Cardiac septum (tissue), 1 donor: Measurements from ENCODE around the gene TIMELESS. TPM values are rescaled to one million over a fixed set of nuclear protein-coding genes. Genes with fewer than 3 reads are reported as not detected.
"Not testable (repeated sequence)": the region's sequence is repeated elsewhere in the genome, so short reads cannot be mapped to it uniquely, and the experiment has no call there.

Source experiments
- DNase-seq: peaks from one replicate; pipeline ENCODE4 v3.0.0-alpha.2; 2020; ENCODE audit warnings: low spot score
- intact Hi-C: fragments of 100-400 bp; cut with DNase I; formaldehyde crosslinking; loops from one replicate; pipeline ENCODE4 v1.14.0; 2022
- total RNA-seq: library from RNA; stranded (reverse); fragmentation: NEBNext Ultra II Directional; extraction: Animal tissue kit (Norgen Biotek cat#: 25700); gene quantifications from one replicate; pipeline ENCODE4 v1.2.1, GENCODE V29; 2021
- donor health status: DM: no; HTN: no; CAD: no.

Gene TIMELESS
- total RNA-seq, 1 donor from 2014 or later: 2.0 TPM

DNA sequence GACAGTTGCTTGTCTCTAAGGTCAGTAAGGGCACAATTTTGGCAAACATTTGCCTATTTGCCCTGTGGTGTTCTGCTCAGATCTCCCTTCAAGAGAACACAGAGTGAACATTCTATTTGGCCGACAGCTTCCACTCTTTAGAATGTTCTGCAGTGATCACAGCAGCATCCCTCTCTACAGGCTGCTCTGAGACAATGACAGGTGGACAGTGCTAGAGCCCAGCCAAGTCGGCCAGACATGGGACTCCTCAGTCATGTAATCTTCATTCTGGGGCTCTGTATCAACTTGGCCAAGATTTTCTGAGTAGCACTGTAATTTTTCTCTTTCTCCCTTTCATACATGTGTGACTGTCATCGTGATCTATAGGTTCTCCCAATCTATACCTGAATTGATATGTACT is 34.8 kb downstream of the TIMELESS start:
- DNase-seq: no peak
- intact Hi-C loops: no loop called here

DNA sequence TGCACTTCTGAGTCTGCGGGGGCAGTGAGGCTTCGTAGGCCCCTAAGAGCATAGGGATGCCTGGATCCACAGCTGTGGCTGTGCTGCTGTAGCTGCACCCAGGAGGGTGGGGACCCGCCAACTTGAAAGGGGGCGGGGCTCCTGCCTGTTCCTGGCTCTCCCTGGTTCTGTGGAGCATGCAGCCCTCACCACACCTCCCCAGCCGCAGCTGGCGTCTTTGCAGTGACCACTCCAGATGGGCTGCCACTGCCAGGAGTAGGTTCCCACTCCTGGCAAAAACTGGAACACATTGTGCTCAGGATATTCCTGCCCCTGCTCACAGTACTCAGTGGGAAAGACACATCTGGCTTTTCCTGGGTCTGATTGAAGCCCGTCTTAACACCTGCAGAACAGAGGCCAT is 35.8 kb downstream of the TIMELESS start:
- no peak for DNase-seq
- intact Hi-C loops: no loop called here

DNA sequence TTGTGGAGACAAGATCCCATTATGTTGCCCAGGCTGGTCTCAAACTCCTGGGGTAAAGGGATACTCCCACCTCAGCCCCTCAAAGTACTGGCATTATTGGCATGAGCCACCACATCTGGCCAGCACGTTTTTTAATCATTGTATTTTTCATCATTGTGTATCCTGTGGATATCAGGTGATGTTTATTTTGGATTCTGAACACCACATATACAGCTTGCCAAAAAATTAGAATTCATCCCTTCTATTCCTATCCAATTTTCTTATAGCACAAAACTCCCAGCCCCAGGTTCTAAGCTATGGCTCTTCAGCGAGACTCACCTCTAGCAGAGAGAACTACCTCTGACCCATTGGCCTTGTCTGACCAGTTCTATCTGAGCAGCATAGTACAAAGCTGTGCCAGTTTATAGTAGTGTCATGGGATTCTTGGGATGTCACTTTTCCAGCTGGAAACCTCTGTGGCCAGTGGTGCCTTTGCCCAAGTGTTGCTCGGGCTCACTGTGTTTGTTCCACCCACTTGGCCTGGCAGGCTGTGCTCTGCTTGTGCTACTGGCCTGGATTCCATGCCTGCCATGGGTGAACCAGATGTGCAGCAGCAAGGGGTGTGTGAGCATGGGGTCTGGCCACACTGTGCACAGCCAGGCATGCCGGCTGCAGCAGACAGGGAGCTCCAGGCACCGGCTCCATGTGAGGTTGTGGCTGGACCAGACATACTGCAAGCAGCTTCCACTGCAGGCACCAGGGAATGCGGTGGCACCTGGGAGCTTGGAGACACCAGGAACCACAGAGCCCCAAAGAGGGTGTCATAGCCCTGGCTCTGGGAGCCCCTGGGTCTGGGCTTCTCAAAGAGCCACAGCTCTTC is 37.2 kb downstream of the TIMELESS start:
- DNase-seq: no peak
- intact Hi-C loops: no loop called here

DNA sequence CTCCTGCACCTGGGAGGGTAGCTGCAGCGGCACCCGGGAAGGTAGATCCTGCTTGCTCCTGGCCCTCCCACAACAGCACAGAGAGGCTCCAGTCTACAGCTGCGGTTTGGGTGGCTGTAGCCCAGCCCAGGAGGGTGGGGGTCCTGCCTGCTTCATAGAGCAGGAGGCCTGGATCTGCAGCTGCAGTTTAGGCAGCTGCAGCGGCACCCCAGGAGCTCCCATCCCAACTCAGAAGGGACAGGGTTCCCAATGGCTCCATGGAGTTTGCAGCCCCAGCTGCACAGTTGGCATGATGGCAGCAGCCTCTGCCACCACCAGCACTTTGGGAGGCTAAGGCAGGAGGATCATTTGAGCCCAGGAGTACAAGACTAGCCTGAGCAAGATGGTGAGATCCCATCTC is 38.5 kb downstream of the TIMELESS start:
- DNase-seq: no peak
- intact Hi-C loops: no loop called here

DNA sequence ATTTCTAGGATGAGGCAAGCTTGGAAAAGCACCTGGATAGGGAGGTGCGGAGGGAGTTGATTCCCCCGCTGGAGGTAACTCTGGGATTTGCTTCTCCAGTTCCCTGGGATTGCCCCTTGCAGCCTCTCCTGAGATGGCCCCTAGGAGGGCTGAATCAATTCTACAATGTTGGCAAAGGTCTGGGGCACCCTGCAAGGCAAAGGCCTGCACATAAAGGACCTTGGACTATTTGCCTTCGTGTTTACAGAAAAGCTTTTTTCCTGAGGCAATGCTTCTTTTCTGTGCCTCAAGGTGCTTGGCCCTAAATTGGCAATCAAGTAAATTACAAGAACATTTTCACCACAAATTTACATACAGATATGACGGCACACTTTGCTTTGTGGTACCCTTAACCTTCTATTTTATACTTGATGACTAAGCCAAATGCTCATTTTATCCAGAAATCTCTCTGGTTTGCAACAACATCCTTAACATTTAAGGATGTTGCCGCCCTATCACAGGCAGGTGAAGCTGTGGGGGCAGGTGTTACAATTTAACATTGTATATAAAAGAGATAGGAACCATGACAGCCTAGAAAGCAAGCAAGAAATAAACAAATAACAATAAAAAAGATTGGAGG is 40.3 kb downstream of the TIMELESS start:
- intact Hi-C loops: no loop called here

DNA sequence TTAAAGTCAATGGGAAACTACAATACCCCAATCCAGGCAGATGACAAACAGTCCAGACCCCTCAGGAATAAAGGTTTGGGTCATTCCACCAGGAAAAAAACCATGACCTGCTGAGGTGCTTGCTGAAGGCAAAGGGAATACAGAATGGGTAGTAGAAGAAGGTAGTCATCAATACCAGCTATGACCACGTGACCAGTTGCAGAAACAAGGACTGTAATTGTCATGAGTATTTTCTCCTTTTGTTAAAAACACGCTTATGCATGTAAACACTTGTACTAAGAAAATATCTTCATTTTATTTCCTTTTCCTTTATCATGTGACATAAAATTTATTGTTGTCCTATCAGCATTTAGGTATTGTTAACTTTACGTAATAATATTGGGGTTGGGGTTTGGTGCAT is 45.0 kb downstream of the TIMELESS start:
- intact Hi-C loops, DNase-seq: not testable (repeated sequence)

More for the DNA sequence above, 40.3 kb downstream of the TIMELESS start:
- DNase-seq: no peak

DNA sequence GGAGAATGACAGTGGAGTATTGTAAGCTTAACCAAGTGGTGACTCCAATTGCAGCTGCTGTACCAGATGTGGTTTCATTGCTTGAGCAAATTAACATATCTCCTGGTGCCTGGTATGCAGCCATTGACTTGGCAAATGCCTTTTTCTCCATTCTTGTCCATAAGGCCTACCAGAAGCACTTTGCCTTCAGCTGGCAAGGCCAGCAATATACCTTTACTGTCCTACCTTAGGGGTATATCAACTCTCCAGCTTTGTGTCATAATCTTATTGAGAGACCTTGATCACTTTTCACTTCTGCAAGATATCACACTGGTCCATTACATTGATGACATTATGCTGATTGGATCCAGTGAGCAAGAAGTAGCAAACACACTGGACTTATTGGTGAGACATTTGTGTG is 47.6 kb downstream of the TIMELESS start:
- intact Hi-C loops, DNase-seq: not testable (repeated sequence)

DNA sequence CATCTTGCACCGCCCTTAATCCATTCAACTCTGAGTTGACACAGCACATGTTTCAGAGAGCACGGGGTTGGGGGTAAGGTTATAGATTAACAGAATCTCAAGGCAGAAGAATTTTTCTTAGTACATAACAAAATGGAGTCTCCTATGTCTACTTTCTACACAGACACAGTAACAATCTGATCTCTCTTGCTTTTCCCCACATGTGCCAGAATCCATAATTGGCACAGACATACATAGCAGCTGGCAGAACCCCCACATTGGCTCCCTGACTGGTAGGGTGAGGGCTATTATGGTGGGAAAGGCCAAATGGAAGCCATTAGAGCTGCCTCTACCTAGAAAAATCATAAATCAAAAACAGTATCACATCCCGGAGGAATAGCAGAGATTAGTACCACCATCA is 48.1 kb downstream of the TIMELESS start:
- intact Hi-C loops, DNase-seq: not testable (repeated sequence)

DNA sequence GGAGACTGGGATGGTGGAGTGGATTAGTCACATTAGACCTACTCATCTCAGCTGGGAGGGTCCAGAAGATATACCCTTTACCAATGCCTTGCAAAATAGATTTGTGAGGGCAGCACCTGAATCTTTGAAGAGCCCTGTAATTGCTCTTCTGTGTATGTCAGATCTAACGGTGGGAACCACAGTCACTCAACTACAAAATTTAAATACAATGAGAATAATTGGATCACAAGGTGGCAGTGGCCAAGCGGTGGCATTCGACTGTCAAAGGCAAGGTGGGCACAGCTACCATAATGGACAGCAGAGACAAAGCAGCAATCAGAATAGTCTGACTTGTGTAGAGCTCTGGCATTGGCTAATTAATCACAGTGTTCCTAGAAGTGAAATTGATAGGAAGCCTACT is 49.8 kb downstream of the TIMELESS start:
- intact Hi-C loops: not testable (repeated sequence)

DNA sequence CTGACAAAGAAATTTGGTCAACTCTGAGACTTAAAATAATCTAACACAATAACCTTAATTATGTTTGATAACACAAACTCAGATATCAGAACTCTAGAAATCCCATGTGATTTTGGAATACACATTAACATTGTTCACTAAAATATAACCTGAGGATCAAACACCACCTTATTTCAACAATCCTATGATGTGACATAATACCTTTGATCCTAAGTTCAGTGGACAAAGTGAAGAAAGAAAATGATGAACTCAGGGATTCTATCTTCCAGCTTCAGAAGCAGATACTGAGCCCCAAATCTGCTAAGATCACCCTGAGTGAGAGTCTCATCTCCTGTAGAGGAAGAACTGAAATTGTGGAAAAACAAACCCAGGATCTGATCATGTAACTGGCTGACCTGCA is 50.9 kb downstream of the TIMELESS start:
- intact Hi-C loops: no loop called here
- no peak for DNase-seq

More for the DNA sequence above, 49.8 kb downstream of the TIMELESS start:
- not testable (repeated sequence) for DNase-seq

DNA sequence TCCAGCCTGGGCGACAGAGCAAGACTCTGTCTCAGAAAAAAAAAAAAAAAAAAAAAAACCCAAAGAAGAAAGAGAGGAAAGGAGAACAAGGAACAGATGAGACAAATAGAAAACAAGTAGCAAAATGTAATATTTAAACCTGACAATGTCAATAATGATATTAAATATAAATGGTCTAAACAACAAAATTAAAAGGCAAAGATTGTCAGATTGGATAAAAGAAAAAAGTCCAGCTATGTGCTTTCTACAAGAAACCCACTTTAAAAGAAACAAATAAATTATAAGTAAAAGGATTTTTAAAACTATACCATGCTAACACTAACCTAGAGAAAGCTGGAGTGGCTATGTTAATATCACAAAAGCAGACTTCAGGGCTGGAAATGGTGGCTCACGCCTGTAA is 56.9 kb downstream of the TIMELESS start:
- intact Hi-C loops: no loop called here
- DNase-seq: no peak

DNA sequence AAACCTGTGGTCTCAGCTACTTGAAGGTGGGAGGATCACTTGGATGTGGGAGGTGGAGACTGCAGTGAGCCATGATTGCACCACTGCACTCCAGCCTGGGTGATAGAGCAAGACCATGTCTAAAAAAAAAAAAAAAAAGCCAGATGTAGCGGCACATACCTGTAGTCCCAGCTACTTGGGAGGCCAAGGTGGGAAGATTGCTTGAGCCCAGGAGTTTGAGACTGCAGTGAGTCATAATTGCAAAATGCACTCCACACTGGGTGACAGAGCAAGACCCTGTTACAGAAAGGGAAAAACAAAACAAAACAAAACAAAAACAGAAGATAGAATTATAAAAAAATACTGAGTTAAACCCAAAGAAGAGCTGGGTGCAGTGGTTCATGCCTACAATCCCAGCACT is 57.5 kb downstream of the TIMELESS start:
- DNase-seq: no peak
- intact Hi-C loops: no loop called here

DNA sequence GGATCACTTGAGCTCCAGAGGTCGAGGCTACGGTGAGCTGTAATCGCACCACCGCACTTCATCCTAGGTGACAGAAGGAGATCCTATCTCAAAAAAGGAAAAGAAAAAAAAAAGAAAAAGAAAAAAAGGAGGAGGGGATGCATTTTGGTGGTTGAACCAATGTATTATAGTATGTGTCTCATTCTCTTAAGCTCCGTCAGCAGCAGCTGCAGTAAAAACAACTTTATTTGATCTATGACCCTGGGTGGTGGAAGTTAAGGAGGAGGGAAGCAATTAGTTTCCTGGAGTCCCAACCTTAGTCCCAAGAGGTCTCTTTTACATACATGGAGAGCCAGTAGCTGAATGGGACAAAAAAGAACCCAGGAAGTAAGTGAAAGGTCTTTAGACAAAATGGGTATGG is 59.8 kb downstream of the TIMELESS start:
- no peak for DNase-seq
- intact Hi-C loops: no loop called here

DNA sequence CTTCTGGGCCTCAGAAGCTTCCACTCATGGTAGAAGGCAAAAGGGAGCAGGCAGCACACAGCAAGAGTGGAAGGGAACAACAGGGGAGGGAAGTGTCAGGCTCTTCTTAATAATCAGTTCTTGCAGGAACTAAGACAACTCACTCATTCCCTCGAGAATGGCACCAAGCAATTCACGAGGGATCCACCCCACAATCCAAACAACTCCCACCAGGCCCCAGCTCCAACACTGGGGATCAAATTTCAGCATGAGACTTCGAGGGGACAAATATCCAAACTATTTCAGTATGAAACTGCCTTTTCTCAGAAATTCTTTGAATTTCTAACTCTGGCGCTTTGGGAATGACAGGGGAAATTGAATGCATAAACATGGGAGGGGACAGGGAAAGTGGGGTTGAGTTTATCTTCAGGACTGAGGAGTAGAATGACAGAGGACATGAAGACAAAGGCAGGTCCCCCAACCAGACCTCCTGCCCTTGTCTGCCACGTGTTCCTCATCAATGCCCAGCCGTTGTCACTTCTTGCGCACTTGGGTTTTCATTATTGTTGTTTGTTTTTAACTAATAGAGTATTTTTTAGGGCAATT is 62.0 kb downstream of the TIMELESS start:
- intact Hi-C loops: no loop called here
- no peak for DNase-seq

DNA sequence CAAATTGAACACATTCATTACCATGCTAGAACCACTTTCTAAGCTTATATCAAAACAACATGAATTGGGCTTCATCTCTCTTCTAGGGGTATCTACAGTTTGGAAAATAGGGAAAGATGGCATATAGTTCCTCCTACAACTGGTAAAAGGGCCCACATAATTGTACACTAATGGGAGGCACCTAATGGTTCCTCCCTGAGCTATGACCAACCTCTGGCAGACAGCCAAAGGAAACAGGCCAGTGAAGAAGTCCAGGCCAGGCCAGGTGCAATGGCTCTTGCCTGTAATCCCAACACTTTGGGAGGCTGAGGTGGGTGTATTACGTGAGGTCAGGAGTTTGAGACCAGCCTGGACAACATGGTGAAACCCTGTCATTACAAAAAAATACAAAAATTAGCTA is 63.4 kb downstream of the TIMELESS start:
- intact Hi-C loops: no loop called here
- no peak for DNase-seq

DNA sequence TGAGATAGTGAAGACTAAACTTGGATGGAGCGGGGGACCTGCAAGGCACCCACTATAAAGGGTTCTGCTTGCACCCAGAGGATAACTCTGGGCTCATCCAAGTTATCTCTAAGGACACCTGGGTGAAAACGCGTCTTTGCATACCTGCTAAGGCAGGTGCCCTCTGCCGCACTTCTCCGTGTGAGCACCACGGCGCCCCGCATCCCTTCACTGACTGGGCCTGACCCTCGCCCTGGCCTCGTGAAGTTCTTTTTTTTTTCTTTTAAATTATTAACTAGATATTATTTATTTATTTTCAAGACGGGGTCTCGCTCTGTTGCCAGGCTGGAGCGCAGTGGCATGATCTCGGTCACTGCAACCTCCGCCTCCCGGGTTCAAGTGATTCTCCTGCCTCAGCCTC is 66.6 kb downstream of the TIMELESS start:
- no peak for DNase-seq
- intact Hi-C loops: no loop called here

DNA sequence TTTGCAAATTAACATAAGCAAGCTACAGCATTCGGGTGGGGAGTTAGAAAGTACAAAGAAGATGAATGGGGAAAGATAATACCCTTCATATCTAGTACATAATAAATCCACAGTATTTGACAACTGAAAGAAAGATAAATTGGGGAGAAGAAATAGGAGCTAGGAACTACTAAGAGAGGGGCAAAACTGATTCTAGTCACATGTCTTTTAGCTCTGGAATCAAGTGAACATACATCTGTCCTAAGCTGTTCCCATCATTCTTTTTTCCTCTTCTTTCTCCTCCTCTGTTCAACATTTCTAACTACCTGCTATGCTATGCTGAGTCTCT is 71.3 kb downstream of the TIMELESS start:
- DNase-seq: no peak
- intact Hi-C loops: no loop called here

DNA sequence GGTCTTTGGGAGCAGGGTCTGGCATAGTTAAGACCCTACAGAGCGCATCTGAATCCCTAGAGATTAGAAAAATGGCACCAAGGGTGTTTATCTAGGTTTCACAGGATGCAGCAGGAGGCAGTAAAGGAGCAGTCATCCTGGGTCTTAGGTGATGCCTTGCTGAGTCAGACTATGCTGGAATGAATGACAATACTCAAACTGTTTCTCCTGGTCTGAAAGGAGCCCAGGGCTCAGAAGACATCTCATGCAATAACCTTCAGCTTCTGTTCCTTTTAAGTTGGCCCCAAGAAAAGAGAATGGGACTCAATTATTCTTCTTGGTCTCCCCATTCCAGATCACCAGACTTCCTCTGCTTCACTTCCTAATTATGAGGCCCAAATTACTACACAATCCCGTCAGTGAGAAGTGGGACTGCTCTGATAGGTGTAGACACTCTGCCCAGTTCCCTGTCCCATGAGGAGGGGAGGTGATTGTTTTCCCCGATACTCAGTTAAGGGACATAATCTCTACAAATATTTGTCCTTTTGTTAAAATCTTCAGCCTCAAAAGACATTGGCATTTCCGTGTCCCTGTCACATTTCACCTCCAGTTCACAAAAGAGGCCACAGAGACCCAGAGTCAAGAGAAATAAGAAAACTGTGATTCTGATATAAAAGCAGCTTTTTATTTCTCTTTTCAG is 71.8 kb downstream of the TIMELESS start:
- no peak for DNase-seq
- intact Hi-C loops: no loop called here

DNA sequence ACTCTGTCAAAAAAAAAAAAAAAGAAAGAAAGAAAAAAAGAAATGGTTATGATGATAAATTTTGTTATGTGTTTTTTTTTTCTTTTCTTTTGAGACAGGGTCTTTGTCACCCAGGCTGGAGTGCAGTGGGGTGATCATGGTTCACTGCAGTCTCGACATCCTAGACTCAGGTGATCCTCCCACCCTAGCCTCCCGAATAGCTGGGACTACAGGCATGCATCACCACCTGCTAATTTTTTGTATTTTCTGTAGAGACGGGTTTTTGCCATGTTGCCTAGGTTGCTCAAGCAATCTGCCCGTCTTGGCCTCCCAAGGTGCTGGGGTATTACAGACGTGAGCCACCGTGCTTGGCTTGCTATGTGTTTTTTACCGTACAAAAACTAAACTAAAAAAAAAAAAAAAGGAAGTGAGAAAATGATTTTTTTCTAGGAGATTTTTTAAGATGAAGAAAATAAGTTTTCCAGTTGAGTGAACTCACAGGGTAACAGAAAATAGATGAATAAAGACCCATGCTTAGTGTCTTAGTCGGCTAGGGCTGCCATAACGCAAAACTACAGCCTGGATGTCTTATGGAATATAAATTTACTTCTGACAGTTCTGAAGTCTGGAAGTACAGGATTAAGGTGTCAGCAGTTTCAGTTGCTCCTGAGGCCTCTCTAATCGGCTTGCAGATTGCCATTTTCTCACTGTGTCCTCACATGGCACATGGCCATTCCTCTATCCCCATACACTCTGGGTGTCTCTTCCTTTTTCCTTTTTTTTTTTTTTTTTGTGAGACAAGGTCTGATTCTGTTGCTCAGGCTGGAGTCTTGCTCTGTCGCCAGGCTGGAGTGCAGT is 73.4 kb downstream of the TIMELESS start:
- intact Hi-C loops: no loop called here
- DNase-seq: no peak
